ENCODE results near the gene RIMKLB.

RIMKLB gene

GRCh38 chr12:8697476-8698131 lies at the start of gene RIMKLB:
RIMKLB (plus strand) TSS chr12:8697991; CDS start chr12:8713867, 15,876 bp downstream.
- peak; percentile 53 to 64 for DNase-seq (ENCODE audit: low read depth in 2 of 2, low spot score in 1 of 2)

GRCh38 chr12:8648576-8649205 lies 49.1 kb upstream of the RIMKLB start:
- DNase-seq (ENCODE audit: low read depth in 2 of 2, low spot score in 1 of 2) = peak in 1 of 2 donors; percentile 19

GRCh38 chr12:8655421-8655820 lies 42.4 kb upstream of the RIMKLB start:
- DNase-seq (ENCODE audit: low read depth in 2 of 2, low spot score in 1 of 2) = no peak

- no peak for DNase-seq (ENCODE audit: low read depth in 2 of 2, low spot score in 1 of 2)
These were observed 39.4 kb upstream of the RIMKLB start for GRCh38 chr12:8658346-8658745.

- DNase-seq (ENCODE audit: low read depth in 2 of 2, low spot score in 1 of 2) = no peak
These were observed 36.8 kb upstream of the RIMKLB start for GRCh38 chr12:8661016-8661415.

- DNase-seq (ENCODE audit: low read depth in 2 of 2, low spot score in 1 of 2) = no peak
These were observed 36.0 kb upstream of the RIMKLB start for GRCh38 chr12:8661751-8662150.

GRCh38 chr12:8662593-8662992 lies 35.2 kb upstream of the RIMKLB start, which contains the start of gene MFAP5:
MFAP5 (minus strand) TSS chr12:8662826; CDS start chr12:8662104, 722 bp downstream.
- DNase-seq (ENCODE audit: low read depth in 2 of 2, low spot score in 1 of 2) = no peak

- no peak for DNase-seq (ENCODE audit: low read depth in 2 of 2, low spot score in 1 of 2)
These were observed 33.4 kb upstream of the RIMKLB start for GRCh38 chr12:8664228-8664913.

- no peak for DNase-seq (ENCODE audit: low read depth in 2 of 2, low spot score in 1 of 2)
These were observed 32.0 kb upstream of the RIMKLB start for GRCh38 chr12:8665759-8666158.

GRCh38 chr12:8667270-8667669 lies 30.5 kb upstream of the RIMKLB start:
- DNase-seq (ENCODE audit: low read depth in 2 of 2, low spot score in 1 of 2) = no peak

- DNase-seq (ENCODE audit: low read depth in 2 of 2, low spot score in 1 of 2) = no peak
These were observed 29.4 kb upstream of the RIMKLB start for GRCh38 chr12:8668441-8668840.

GRCh38 chr12:8672381-8672780 lies 25.4 kb upstream of the RIMKLB start:
- no peak for DNase-seq (ENCODE audit: low read depth in 2 of 2, low spot score in 1 of 2)

- DNase-seq (ENCODE audit: low read depth in 2 of 2, low spot score in 1 of 2) = no peak
These were observed 22.2 kb upstream of the RIMKLB start for GRCh38 chr12:8675591-8676036.

GRCh38 chr12:8676651-8677050 lies 21.1 kb upstream of the RIMKLB start:
- no peak for DNase-seq (ENCODE audit: low read depth in 2 of 2, low spot score in 1 of 2)

- no peak for DNase-seq (ENCODE audit: low read depth in 2 of 2, low spot score in 1 of 2)
These were observed 20.4 kb upstream of the RIMKLB start for GRCh38 chr12:8677362-8677761.

- DNase-seq (ENCODE audit: low read depth in 2 of 2, low spot score in 1 of 2) = no peak
These were observed 19.1 kb upstream of the RIMKLB start for GRCh38 chr12:8678661-8679111.

GRCh38 chr12:8680533-8680932 lies 17.3 kb upstream of the RIMKLB start:
- no peak for DNase-seq (ENCODE audit: low read depth in 2 of 2, low spot score in 1 of 2)

GRCh38 chr12:8681129-8681884 lies 16.5 kb upstream of the RIMKLB start:
- no peak for DNase-seq (ENCODE audit: low read depth in 2 of 2, low spot score in 1 of 2)

- no peak for DNase-seq (ENCODE audit: low read depth in 2 of 2, low spot score in 1 of 2)
These were observed 12.7 kb upstream of the RIMKLB start for GRCh38 chr12:8685051-8685450.

- DNase-seq (ENCODE audit: low read depth in 2 of 2, low spot score in 1 of 2) = no peak
These were observed 9.8 kb upstream of the RIMKLB start for GRCh38 chr12:8687846-8688601.

- DNase-seq (ENCODE audit: low read depth in 2 of 2, low spot score in 1 of 2) = no peak
These were observed 8.1 kb upstream of the RIMKLB start for GRCh38 chr12:8689681-8690080.
